GM21423 (cell line): ENCODE results near the gene REEP3.
"Not testable (repeated sequence)": the region's sequence is repeated elsewhere in the genome, so short reads cannot be mapped to it uniquely, and the experiment has no call there.

Experiments
- ATAC-seq: cut with Tn5 transposase; IDR thresholded peaks from one replicate; pipeline ENCODE4 v1.9.1; 2021; ENCODE audit warnings: mild to moderate bottlenecking, moderate library complexity; ENCODE audit not compliant: unreplicated experiment

REEP3 gene

GRCh38 chr10:63628526-63629362 is 107.5 kb downstream of the REEP3 start:
- peak; percentile 26 for ATAC-seq

GRCh38 chr10:63629363-63630084 is 108.3 kb downstream of the REEP3 start:
- peak; percentile 50 for ATAC-seq

GRCh38 chr10:63630085-63630930 is 109.1 kb downstream of the REEP3 start:
- peak; percentile 61 for ATAC-seq

GRCh38 chr10:63630931-63631680 is 109.9 kb downstream of the REEP3 start:
- no peak for ATAC-seq

GRCh38 chr10:63631991-63632390 is 110.8 kb downstream of the REEP3 start:
- no peak for ATAC-seq

- ATAC-seq, result no peak
These were observed 112.7 kb downstream of the REEP3 start for GRCh38 chr10:63633677-63634487.

- ATAC-seq, result no peak
These were observed 113.4 kb downstream of the REEP3 start for GRCh38 chr10:63634488-63635065.

- no peak for ATAC-seq
These were observed 115.6 kb downstream of the REEP3 start for GRCh38 chr10:63636812-63637211.

- no peak for ATAC-seq
These were observed 116.7 kb downstream of the REEP3 start for GRCh38 chr10:63637901-63638327.

- ATAC-seq, result no peak
These were observed 120.2 kb downstream of the REEP3 start for GRCh38 chr10:63641366-63641765.

- no peak for ATAC-seq
These were observed 120.6 kb downstream of the REEP3 start for GRCh38 chr10:63641799-63642198.

GRCh38 chr10:63642808-63643207 is 121.6 kb downstream of the REEP3 start:
- ATAC-seq, result no peak

- ATAC-seq, result no peak
These were observed 123.4 kb downstream of the REEP3 start for GRCh38 chr10:63644418-63645142.

- no peak for ATAC-seq
These were observed 124.0 kb downstream of the REEP3 start for GRCh38 chr10:63645195-63645594.

GRCh38 chr10:63646491-63646890 is 125.3 kb downstream of the REEP3 start:
- ATAC-seq, result no peak

GRCh38 chr10:63651864-63652263 is 130.7 kb downstream of the REEP3 start:
- ATAC-seq, result no peak

GRCh38 chr10:63653747-63654146 is 132.5 kb downstream of the REEP3 start:
- no peak for ATAC-seq

- no peak for ATAC-seq
These were observed 136.6 kb downstream of the REEP3 start for GRCh38 chr10:63657761-63658160.

- ATAC-seq, result not testable (repeated sequence)
These were observed 139.7 kb downstream of the REEP3 start for GRCh38 chr10:63660941-63661340.
